AG08396 (cell line): Measurements from ENCODE around the gene AUTS2.

Experiments
- DNase-seq: peaks from one replicate; pipeline ENCODE4 v3.0.0; 2012; ENCODE audit warnings: low spot score, mixed read lengths

Gene AUTS2

GRCh38 chr7:70598976-70599375, 1000.7 kb downstream of the AUTS2 start:
- DNase-seq, result no peak

- no peak for DNase-seq
Observed at GRCh38 chr7:70599446-70600190, 1001.3 kb downstream of the AUTS2 start.

- no peak for DNase-seq
Observed at GRCh38 chr7:70600993-70601392, 1002.7 kb downstream of the AUTS2 start.

- DNase-seq, result no peak
Observed at GRCh38 chr7:70602117-70602516, 1003.8 kb downstream of the AUTS2 start.

GRCh38 chr7:70607281-70607680, 1009.0 kb downstream of the AUTS2 start:
- DNase-seq, result no peak

GRCh38 chr7:70607759-70608158, 1009.5 kb downstream of the AUTS2 start:
- no peak for DNase-seq

GRCh38 chr7:70608229-70608628, 1010.0 kb downstream of the AUTS2 start:
- DNase-seq, result no peak

- DNase-seq, result no peak
Observed at GRCh38 chr7:70612811-70613210, 1014.5 kb downstream of the AUTS2 start.

GRCh38 chr7:70614237-70615045, 1016.2 kb downstream of the AUTS2 start:
- peak; percentile 63 for DNase-seq

GRCh38 chr7:70615066-70615606, 1016.9 kb downstream of the AUTS2 start:
- DNase-seq, result no peak

GRCh38 chr7:70616211-70616610, 1017.9 kb downstream of the AUTS2 start:
- no peak for DNase-seq

GRCh38 chr7:70616821-70617220, 1018.5 kb downstream of the AUTS2 start:
- no peak for DNase-seq

GRCh38 chr7:70618020-70618551, 1019.8 kb downstream of the AUTS2 start:
- DNase-seq, result no peak

GRCh38 chr7:70619130-70619529, 1020.9 kb downstream of the AUTS2 start:
- DNase-seq, result no peak

GRCh38 chr7:70619659-70620058, 1021.4 kb downstream of the AUTS2 start:
- no peak for DNase-seq

- DNase-seq, result no peak
Observed at GRCh38 chr7:70620333-70621055, 1022.2 kb downstream of the AUTS2 start.

GRCh38 chr7:70621954-70622600, 1023.8 kb downstream of the AUTS2 start:
- no peak for DNase-seq

- DNase-seq, result no peak
Observed at GRCh38 chr7:70622936-70623335, 1024.7 kb downstream of the AUTS2 start.

GRCh38 chr7:70624500-70625103, 1026.3 kb downstream of the AUTS2 start:
- no peak for DNase-seq

- no peak for DNase-seq
Observed at GRCh38 chr7:70627461-70627860, 1029.2 kb downstream of the AUTS2 start.

- DNase-seq, result no peak
Observed at GRCh38 chr7:70630440-70630817, 1032.2 kb downstream of the AUTS2 start.
